Measurements from ENCODE around the gene TAGLN2.

TAGLN2 gene

DNA sequence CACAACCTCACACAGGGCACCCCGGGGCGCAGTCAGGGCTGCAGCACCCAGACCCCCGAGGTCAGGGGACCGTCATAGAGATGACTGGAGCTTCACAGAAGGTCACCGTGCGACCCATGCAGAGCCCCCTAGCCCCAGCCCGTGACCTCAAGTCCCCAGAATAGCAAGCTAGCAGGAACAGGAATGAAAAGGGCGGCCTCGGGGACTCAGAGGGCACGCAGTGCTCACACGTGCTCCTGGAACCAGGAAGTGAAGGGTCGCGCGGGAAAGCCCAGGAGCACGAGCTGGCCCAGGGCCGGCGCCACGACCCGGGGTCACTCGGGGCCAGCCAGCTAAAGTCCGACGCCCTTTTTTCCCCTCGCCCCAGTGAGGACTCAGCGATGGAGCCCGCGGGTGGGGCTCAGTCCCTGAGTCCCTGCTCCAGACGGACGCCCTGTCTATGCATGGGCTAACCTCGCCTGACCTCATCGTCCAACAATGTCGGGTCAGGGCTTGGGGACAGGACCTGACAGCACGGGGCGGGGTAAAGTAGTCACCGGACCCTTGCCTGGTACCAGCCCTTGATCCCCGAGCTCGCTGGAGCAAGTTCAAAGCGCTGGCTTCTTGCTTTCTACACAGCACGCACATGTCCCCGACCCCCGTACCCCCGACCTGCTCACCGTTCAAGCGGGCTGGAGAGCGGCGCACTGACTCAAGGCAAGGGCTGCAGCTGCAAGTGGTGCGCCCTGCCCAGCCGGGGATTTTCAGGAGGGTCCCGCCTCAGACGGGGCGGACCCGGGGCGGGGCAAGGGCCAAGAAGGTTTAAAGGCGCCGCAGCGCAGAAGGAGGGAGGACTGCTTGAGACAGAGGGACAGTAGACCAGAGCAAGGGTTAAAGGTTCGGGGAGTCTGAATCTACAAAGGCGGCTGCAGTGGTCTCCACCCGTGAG is at the start of gene TAGLN2:
Gene TAGLN2 (minus strand): TSS at position 717 of the 928 bp plus-strand sequence. CDS start 4,998 bp downstream, outside the sequence.
- peak; percentile 94 for DNase-seq

DNA sequence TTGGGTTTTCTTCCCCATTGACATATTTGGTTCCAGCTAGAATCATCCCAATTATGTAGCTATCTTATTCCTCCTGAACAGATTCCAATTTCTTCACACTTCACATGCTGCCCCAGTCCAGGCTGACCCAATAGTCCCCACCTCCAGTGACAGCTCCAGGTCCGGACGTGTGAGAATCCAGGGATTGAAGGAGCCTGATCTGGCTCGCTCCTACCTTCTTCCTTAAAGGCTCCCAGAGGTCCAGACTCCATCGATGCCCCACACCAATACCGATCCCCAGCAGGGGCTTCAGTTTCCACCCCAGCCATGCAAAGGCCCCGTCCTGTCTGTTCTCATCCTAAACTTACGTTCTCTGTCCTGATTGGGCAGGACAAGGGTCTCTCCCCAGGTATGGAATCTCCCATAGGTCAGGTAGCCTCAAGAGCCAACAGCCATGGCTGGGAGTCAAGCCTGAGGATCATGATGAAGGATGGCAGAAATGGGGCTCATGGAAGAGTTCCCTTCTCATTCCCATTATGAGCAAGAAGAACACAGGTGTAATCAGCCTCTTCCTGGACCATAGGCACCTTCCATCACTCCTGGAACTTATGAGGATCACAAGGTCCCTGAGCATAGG is 49.2 kb upstream of the TAGLN2 start:
- no peak for DNase-seq

DNA sequence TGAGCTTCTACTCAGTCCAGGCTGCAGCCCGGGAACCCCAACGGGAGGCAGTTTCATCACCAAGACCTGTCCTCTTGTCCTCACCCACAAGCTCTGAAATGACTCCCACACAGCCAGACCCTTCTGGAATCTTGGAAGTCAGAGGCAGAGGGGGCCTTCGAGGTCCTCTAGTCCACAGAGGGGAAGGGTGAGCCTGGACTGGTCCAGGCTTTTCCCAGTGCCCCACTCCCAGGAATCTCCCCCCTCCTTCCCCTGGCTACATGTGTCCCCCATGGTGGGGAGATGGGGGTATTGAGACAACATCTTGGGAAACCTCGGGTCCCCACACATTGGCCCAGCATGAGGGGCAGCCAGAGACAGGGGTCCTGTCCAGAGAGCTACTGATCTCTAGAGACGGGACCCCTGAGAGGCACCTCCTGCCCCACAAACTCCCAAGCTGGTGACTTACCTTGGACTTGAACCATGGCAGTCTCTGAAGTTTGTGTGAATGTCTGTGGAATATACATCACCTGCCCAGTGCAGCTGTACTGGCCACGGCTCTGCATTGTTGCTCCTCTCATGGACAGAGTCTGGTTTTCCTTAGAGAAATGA is 48.1 kb upstream of the TAGLN2 start:
- no peak for DNase-seq

DNA sequence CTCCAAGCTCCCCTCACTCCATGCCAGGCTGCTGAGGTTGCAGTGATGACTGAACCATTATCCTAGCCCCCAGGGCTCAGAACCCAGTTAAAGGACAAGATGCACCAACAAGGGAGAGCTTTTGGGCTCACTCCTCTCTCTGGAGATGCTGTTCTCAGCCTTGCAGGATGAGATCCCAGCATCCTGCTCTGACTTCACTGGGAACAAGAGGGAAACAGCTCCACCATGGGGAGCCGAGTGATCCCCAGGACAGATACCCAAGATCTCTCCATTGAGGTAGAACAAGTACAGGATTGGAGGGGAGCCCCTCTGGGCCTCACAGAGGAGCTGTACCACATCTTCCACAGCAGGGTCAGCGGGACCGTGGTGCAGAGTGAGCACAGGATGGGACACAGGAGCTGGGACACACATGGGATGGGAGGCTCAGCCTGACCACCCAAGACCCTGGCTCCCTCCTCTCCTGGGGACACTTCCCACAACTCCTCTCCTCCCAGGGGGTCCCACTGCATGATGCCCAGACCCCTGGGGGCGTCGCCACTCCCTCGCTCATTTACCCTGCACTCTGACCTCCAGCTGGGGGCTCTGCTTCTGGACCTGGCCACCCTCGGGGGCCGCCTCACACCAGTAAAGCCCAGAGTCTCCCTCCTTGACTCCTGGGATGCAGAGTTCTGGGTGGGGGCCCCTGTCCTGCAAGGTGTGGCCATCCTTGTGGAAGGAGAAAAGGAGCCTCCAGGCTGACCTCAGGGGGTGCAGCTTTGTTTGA is 47.3 kb upstream of the TAGLN2 start:
- DNase-seq = no peak

DNA sequence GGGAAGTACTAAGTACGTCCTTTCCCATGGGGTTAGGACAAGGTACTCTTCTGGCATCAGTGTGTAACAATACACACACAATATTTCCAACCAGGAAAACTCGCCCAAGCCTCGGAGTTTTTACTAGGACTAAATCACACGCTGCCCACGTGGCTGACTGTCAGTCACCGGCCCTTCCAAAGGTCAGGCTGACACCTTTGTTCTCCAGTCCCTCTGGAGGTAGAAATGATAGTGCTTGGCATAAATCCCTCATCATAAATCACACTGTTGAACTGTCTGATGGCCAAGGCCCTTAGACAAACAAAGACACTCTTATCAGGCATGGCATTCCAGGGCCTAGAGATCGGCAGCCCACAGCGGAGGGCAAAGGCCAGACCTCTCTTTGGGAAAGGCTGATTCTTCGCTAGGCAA is 45.6 kb upstream of the TAGLN2 start:
- no peak for DNase-seq

DNA sequence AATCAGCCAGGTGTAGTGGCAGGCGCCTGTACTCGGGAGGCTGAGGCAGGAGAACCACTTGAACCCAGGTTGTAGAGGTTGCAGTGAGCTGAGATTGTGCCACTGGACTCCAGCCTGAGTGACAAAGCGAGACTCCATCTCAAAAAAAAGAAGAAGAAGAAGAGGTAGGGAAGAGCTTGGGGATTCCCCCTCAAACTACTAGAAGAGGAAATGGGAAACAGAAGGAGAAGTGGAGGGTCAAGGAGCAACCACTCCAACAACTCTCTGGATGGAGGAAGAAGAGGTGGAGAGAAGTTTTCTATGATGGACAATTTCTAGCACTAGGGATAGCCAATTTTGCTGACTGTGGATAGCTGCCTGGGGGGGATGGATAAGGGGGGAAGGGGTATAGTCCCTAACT is 43.6 kb upstream of the TAGLN2 start:
- DNase-seq = no peak

DNA sequence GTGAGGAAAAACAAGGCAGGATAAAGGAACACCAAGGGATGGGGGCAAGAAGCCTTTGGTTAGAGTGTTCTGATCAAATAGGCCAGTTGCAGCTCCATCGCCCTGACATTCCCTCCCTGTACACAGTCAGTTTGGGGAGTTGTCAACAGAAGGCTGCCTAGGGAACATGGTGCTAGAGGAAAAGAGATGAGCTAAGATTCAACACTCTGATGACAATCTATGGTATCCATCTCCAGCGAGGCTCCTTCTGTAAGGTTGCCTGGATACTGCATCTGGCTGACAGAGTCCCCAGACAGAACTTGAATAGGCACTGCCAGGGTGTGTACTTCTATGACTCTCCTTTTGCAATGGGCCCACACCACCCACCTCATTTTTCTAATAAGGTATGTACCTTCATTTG is 40.0 kb upstream of the TAGLN2 start:
- DNase-seq = no peak

DNA sequence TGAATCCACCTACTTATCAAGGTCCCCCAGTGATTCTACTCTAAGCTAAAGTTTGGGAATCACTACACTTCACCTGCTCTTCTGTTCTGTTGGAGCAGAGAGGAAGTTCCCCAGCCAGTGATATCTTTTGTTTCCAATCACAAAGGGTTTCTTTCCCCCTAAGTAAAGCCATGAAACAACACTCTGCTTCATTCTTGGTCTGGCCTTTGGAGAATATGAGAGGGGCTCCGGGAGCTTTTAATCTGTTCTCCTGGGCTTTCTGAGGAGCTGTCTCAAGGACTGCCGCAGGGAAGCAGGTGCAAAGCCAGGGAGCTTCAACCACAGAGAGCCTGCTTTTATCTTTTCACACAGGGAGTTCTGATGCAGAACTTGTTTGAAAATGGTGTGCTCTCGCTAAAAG is 38.8 kb upstream of the TAGLN2 start:
- no peak for DNase-seq

DNA sequence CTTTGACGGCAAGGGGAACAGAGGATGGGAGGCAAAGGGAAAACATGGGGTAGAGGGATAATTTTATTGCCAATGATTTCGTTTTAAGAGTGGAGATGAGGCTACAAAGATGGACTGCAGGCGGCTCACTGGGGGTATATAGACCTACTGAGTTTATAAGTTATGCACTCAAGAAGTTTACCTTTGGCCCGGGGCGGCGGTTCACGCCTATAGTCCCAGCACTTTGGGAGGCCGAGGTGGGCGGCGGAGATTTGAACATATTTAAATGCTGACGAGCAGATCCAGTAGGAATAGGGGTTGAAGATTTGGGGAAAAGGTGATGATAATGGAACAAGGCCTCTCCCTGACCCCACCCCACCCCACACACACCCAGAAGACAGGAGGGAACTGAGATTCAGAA is 36.9 kb upstream of the TAGLN2 start:
- no peak for DNase-seq

DNA sequence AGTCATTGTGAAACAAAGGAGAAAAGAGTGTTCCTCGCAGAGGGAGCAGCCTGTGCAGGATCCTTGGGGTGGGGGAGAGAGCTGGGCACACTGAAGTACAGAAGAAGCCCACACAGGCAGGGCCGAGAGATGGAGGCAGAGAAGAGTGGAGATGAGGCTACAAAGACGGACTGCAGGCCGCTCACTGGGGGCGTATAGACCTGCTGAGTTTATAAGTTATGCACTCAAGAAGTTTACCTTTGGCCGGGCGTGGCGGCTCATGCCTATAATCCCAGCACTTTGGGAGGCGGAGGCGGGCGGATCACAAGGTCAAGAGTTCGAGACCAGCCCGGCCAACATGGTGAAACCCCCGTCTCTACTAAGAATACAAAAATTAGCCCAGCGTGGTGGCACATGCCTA is 36.3 kb upstream of the TAGLN2 start:
- DNase-seq = no peak

DNA sequence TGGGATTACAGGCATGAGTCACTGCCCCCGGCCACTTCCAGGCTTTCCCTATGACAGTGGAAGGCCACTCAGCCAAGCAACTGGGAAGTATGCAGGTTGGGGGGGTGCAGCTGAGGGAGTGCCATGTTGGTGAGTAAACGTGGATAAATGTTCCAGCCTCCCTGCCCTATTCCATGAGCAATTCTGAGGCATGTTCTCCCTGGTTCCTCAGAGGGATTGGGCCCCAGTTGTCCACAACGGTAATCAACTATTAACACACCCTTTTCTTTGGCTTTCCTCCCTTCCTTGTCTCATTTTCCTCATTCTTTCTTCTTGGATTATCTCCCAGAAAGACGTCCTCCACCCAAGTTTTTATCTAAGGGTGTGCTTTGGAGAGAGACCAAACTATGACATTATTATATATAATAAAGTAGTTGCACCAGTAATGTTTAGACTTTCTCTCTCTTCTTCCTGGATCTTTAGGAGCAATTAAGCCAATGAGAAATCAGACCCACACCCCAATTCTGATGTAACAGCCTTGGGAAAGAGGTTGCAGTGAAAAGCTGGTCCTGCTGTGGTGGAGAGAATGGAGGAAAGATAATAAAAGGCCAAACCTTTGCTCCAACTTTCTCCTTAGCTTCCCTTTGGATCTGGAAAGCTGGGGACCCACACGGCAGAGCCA is 35.5 kb upstream of the TAGLN2 start:
- no peak for DNase-seq

DNA sequence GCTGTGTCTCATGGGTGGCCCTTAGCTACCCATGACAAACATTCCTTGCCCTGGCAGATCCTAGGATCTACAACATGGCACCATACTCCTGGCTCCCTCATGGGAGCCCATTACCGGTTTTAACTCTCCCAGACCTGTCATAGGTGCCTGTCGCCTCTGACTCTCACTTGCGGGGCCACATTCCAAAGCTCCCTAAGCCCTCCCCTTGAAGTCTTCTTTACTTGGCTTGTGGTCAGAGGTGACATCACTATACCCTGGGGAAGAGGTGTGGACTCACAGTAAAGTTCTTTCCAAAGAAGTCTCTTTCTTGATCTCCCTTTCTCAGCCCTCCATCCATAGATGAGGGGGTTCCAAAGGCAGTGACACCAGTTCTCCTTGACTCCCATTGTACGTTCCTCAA is 34.1 kb upstream of the TAGLN2 start:
- DNase-seq = no peak

DNA sequence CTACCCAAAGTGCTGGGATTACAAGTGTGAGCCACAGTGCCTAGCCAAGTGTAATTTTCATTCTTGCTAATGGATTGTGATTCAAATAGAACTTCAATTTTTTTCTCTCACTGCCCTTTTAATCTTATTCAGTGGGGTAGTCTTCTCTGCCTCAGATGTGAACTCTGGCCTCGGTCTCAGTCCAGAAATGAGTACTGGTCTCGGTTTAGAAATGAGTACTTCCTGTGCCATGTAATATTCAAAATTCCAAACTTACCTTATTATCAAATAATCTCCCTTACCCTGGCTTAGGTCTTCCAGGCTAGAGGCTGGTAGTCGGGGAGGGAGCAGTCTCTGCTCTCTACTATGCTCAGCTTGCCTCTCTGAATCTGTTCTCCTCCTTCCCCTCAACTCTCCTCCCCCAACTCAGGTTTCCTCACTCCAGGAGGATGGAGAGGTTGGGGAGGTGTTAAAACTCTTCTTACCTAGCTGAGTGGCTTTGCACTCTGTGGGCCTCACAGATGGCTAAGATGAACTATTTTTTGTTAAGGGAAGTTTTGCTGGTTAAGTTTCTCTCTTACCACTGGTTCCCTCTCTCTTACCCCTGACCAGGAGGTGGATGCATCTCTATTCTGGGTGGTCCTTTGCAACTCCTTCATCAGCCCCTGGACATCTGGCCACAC is 33.5 kb upstream of the TAGLN2 start:
- no peak for DNase-seq

DNA sequence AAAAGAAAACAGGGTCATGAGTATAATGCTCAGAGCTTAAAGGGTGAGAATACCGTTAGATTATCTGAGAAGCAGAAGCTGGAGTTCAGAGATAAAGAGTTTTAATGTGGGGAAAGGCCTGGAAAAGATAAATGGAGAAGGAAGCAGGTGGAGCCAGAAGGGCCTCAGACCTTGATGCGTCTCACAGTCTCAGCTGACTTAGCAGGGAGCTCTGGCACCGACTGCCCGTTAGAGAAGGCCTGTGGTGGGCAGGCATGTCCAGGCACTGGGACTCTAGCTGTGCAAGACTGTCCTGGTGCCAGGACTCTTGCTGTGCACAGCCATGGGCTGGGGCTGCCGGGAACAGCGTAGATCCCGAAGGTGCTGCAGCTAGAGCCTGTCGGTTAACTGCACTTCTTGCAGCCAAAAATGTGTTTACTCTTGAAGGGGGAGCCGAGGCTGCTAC is 32.5 kb upstream of the TAGLN2 start:
- no peak for DNase-seq

DNA sequence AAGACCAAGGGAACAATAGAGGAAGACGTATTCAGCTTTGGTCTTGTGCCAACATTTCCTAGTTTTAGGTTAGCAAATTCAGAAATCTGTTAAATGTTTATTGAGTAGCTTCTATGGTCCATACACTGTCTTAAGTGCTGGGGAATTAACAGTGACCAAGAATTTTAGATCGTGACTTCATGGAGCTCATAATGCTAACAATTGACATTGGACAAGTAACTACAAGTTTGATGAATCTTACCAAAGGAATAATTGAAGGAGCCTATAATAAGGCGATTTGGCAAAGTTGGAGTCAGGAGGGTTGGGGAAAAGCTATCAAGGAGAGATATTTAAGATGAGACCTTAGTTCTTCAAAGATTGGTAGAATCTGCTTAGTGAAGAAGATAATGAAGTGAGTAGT is 30.1 kb upstream of the TAGLN2 start:
- DNase-seq = no peak

DNA sequence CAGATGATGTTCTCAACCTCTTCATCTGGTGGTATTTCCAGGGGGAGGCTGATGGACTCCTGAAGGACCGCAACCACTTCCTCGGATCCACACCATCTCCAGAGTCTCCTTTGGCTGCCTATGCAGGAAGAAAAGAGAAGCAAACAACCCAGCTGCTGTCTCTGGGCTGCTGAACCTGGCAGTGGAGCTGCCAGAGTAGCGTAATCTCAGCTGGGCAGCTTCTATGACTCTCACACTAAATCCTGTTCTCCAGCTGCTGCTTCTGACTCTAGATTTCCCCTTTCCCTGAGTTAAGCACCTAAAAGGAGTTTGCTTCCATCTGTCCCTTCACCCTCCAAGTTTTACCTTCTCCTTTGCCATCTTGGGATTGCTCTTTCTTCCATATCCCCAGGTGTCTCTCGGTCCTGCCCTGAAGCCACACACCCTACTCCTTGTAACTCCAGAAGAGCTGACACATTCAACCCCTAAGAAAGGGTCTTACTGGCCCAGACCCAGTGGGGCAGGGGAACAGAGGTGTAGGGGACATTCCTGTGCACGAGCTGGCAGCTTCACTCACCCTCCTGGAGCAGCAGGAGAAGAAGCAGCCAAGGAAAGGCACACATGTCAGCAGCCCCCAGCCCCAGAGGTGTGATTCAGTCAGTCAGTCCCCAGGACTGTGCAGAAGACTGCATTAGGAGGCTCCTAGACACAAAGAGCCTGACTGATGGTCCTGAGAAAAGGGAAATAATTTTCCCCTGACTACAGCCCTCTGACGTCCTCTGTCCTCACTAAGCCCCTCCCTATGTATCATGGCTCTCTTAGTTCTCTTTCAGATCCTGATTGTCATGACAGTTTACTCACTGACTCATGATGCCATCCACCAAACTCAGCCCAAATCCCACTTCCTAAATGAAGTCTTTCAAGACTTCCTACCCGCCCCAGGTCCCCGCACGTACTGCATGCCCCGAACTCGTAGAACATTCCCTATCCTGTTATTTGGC is 28.5 kb upstream of the TAGLN2 start, which contains the start of gene SLAMF9:
Gene SLAMF9 (minus strand): TSS at position 702 of the 980 bp plus-strand sequence. CDS start 100 bp downstream, at position 602.
- no peak for DNase-seq

DNA sequence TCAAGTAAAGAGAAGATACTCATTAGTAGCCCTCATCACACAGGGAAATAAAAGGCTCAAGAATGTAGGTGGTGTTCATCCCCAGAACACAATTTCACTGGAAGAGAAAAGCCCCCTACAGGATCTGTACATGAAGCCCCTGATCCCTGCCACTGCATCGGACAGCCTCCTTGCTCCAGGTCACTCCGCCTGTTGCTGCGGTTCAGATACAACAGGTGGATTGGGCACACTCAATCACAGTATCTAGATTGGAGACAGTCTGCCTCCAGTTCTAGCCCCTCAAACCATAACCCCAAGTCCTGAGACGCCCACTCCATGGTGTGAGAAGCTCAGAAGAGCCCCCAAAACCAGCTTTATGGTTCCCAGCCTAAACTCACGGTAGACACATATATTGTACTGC is 27.6 kb upstream of the TAGLN2 start:
- DNase-seq = no peak

DNA sequence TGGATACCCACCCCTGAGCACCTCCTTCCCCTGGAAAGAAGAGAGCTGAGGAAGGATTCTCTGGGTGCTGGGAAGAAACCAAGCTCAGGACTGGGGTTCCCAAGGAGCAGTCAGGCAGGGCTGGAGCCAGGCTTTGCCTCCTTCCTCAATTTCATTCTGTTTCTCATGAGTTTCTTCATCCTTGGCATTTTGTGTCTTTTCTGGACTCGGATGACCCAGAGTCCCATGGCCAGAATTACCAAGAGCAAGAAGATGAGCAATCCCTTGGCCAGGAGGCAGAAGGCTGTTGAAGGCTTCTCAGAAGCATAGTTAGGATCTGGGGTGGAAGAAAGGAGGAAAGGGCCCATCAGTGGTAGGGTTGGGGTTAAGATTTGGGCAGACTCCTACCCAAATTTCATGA is 26.2 kb upstream of the TAGLN2 start:
- DNase-seq = no peak

DNA sequence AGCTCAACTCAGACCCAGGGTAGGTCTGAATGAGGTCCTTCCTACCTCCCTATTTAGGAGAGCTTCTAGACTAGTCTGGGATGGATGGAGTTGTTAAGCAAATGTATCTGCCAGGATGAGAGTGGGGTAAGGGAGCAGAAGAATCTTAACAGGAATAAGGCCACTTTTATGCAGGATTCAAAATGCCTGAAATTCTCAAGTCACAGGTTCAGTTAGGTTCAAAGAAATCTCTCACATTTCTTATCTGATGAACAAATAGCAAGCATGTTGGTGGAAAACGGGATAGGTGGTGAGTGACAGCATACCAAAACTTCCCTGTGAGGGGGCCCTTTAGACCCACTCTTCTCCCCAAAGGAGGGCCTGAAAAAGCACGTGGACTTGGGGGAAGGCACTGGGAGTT is 25.7 kb upstream of the TAGLN2 start:
- no peak for DNase-seq

DNA sequence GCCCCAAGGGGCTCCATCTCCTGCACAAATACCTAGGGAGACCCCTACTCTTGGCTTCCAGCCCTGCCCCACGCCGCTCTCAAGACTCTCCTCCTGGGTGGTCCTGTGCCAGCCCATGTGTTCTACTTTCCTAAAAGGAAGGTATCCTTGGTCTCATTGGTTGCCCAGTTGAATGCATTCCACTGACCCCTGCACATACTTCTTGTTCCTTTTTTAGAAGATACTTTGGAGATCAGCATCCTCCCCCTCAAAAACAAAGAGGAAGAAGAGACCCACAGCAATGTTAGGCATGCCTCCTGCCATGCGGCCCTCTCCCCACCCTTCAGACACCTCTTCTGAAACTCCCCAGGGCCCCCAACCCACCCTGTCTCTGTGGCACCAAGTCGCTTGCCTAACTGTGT is 24.7 kb upstream of the TAGLN2 start:
- no peak for DNase-seq

DNA sequence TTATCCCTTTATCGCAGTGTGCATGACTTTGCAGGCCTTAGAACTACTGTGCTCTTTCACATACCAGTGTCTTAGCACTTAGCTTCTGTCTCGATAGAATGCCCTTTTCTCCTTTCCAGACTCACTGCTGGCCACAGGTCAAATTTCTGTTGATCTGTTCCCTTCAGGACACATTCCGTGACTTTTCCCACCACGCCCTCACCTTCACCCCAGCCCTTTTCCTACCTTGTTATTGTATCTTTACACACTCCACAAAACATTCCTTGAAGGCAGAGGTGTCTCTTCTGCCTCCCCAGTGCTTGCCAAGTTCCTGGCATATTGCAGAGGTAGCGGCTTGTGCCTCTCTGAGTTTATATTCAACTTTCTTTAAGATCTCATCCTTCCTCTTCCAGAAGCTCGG is 23.8 kb upstream of the TAGLN2 start:
- DNase-seq = no peak

Data from CD4-positive, alpha-beta T cell treated with Interleukin-10 for 1 hour (primary cell).